Tibial nerve (tissue), 4 donors: ENCODE measurements around the gene CPN1. TPM values are rescaled to one million over a fixed set of nuclear protein-coding genes. Genes with fewer than 3 reads are reported as not detected.

ENCODE experiments used
- DNase-seq, 2 donors: peaks; one replicate each; pipeline ENCODE4 v3.0.0-alpha.2; 2019; ENCODE audit warnings: low spot score in 2 of 2
- H3K27ac ChIP-seq, 4 donors: fragments of 200-600 bp; sonication (generic) in 3 of 4; one replicate each; pipeline ENCODE4 v1.5.1; 2017 to 2019; ENCODE audit warnings: mild to moderate bottlenecking in 1 of 4
- H3K27me3 ChIP-seq, 2 donors: fragments of 200-600 bp; sonication (generic) in 1 of 2; one replicate each; pipeline versions ENCODE4 v1.5.1 to v1.6.0; 2017 to 2019
- H3K36me3 ChIP-seq, 3 donors: fragments of 200-600 bp; sonication (generic); one replicate each; pipeline ENCODE4 v1.5.1; 2018 to 2019
- H3K4me1 ChIP-seq, 4 donors: fragments of 200-600 bp; sonication (generic) in 3 of 4; one replicate each; pipeline ENCODE4 v1.5.1; 2017 to 2019
- H3K4me3 ChIP-seq, 4 donors: fragments of 200-600 bp; sonication (generic) in 3 of 4; one replicate each; pipeline ENCODE4 v1.5.1; 2017 to 2019; ENCODE audit warnings: mild to moderate bottlenecking in 1 of 4, moderate library complexity in 1 of 4
- H3K9me3 ChIP-seq, 4 donors: fragments of 200-600 bp; sonication (generic) in 3 of 4; one replicate each; pipeline ENCODE4 v1.5.1; 2017 to 2019
- EP300 ChIP-seq, 2 donors: sonication (generic); formaldehyde crosslinking; IDR thresholded peaks; one replicate each; pipeline ENCODE4 v1.6.1; 2017; ENCODE audit warnings: antibody characterized with exemption in 2 of 2, mild to moderate bottlenecking in 1 of 2
- POLR2A ChIP-seq, 2 donors: fragments of 450-650 bp; IDR thresholded peaks; one replicate each; pipeline ENCODE4 v1.6.1; 2017; ENCODE audit warnings: antibody characterized with exemption in 2 of 2, mild to moderate bottlenecking in 2 of 2, moderate library complexity in 2 of 2
- WGBS, 2 donors: methylation state at CpG; one replicate each; pipeline ENCODE4 v1.1.5; 2018; 5-methylcytosine and 5-hydroxymethylcytosine counted together
- total RNA-seq, 4 donors: library from RNA; depleted of rRNA; stranded (reverse); fragments of >200 nt; gene quantifications; one replicate each; pipeline ENCODE4 v1.1.0, GENCODE V29; 2016
- TF ChIP-seq, protein P1 (sequence below), 5 experiments: fragments of 200-600 bp in 3 of 5; fragments of 450-650 bp in 2 of 5; sonication (generic) in 3 of 5; IDR thresholded peaks; one replicate each; pipeline ENCODE4 v1.5.1; 2016 to 2019; ENCODE audit warnings: antibody characterized with exemption in 5 of 5, mild to moderate bottlenecking in 3 of 5, moderate library complexity in 2 of 5

The CPN1 gene
- total RNA-seq, 4 donors from 2014 or later = not detected

DNA sequence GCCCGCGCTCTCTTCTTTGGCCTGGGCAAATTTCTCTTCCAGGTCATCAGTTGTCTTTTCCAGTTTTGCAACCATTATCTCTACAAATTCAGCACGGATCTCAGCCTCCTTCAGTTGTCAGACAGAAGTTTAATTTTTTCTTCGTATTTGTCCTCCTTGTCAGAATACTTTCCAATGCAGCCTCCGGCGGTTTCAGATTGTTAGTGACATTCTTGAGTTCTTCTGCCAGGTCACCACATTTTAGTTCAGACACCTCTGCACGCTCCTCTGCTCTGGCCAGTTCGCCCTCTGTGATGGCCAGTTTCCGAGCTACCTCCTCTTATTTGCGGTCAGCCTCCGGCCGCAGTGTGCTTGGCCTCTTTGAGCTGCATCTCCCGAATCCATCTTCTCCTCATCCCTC is 32.8 kb upstream of the CPN1 start:
- 90 to 92% methylated on average over 13 of the region's 13 CpGs for WGBS, 2 donors

DNA sequence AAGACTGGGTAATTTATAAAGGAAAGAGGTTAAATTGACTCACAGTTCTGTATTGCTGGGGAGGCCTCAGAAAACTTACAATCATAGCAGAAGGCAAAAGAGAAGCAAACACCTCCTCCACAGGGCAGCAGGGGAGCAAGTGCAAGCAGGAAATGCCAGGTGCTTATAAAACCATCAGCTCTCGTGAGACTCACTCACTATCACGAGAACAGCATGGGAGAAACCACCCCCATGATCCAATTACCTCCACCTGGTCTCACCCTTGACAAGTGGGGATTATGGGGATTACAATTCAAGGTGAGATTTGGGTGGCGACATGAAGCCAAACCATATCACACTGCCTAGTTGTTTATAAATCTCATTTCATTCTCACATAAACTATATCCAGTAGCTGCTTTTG is 28.0 kb upstream of the CPN1 start:
- Histone ChIP-seq H3K4me1 (no peaks in the 10 kb centered on the region), H3K4me3 (no peak overlapping the region), H3K27ac (no peak overlapping the region), H3K36me3 (no peaks in the 10 kb centered on the region), H3K9me3 (no peaks in the 10 kb centered on the region), H3K27me3 (no peaks in the 10 kb centered on the region)
- 33 to 36% methylated on average over 3 of the region's 3 CpGs for WGBS, 2 donors
- no peak for DNase-seq
- TF ChIP-seq EP300 (IDR thresholded peaks at IDR 0.05) = no peak
- no peak for TF ChIP-seq POLR2A (IDR thresholded peaks at IDR 0.05)
- TF ChIP-seq, protein P1, sequence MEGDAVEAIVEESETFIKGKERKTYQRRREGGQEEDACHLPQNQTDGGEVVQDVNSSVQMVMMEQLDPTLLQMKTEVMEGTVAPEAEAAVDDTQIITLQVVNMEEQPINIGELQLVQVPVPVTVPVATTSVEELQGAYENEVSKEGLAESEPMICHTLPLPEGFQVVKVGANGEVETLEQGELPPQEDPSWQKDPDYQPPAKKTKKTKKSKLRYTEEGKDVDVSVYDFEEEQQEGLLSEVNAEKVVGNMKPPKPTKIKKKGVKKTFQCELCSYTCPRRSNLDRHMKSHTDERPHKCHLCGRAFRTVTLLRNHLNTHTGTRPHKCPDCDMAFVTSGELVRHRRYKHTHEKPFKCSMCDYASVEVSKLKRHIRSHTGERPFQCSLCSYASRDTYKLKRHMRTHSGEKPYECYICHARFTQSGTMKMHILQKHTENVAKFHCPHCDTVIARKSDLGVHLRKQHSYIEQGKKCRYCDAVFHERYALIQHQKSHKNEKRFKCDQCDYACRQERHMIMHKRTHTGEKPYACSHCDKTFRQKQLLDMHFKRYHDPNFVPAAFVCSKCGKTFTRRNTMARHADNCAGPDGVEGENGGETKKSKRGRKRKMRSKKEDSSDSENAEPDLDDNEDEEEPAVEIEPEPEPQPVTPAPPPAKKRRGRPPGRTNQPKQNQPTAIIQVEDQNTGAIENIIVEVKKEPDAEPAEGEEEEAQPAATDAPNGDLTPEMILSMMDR (IDR thresholded peaks at IDR 0.05) = no peak

More for the DNA sequence above, 32.8 kb upstream of the CPN1 start:
- H3K4me3 ChIP-seq = no peak overlapping the region
- H3K4me1 ChIP-seq = peaks cover 0 to 5% (median 0%) of the 10 kb centered on the region in 4 donors
- no peaks in the 10 kb centered on the region for H3K9me3 ChIP-seq
- H3K27me3 ChIP-seq = peaks cover 0 to 19% of the 10 kb centered on the region in 2 donors
- no peak for TF ChIP-seq EP300 (IDR thresholded peaks at IDR 0.05)
- no peak overlapping the region for H3K27ac ChIP-seq
- DNase-seq = no peak
- no peaks in the 10 kb centered on the region for H3K36me3 ChIP-seq

DNA sequence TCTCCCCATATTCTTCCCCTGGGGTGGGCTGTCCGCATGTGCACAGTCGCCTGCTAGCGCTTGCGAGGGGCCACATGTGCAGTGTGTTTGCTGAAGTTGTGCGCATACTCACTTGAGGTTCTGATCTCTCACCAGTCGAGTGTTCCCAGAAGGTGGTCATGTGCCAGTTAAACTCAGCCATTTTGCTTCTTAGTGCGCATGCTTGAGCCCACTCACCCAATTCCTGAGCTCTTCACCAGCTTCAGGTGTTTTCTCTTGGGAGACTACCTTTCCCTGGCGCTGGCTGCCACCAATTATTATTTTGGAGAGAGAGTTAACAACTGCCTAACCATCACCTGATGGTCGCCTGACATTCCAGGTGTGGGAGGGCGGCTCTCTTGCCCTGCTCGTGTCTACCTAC is 25.2 kb upstream of the CPN1 start:
- H3K27me3 ChIP-seq = no peaks in the 10 kb centered on the region
- DNase-seq = no peak
- H3K9me3 ChIP-seq = peaks cover 0 to 3% (median 0%) of the 10 kb centered on the region in 4 donors
- TF ChIP-seq POLR2A (IDR thresholded peaks at IDR 0.05) (no peak), EP300 (IDR thresholded peaks at IDR 0.05) (no peak)
- TF ChIP-seq, protein P1 (IDR thresholded peaks at IDR 0.05) = no peak
- H3K4me1 ChIP-seq = no peaks in the 10 kb centered on the region
- no peaks in the 10 kb centered on the region for H3K36me3 ChIP-seq
- no peak overlapping the region for H3K27ac ChIP-seq
- no peak overlapping the region for H3K4me3 ChIP-seq
- WGBS, 2 donors = 86 to 92% methylated on average over 11 of the region's 11 CpGs

DNA sequence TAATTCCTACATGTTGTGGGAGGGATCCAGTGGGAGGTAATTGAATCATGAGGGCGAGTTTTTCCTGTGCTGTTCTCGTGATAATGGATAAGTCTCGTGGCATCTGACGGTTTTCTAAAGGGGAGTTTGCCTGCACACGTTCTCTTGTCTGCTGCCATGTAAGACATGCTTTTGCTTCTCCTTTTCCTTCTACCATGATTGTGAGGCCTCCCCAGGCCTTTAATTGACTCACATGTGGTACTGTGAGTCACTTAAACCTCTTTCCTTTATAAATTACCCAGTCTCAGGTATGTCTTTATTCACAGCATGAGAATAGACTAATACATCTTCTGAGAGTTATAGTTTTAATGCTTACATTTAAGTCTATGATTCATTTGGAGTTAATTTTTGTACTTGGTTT is 22.6 kb upstream of the CPN1 start:
- no peak for TF ChIP-seq POLR2A (IDR thresholded peaks at IDR 0.05)
- TF ChIP-seq, protein P1 (IDR thresholded peaks at IDR 0.05) = no peak
- no peak for TF ChIP-seq EP300 (IDR thresholded peaks at IDR 0.05)
- 79 to 87% methylated on average over 5 of the region's 5 CpGs for WGBS, 2 donors
- Histone ChIP-seq H3K36me3 (no peaks in the 10 kb centered on the region), H3K27ac (no peak overlapping the region), H3K9me3 (peaks cover 0 to 3% (median 0%) of the 10 kb centered on the region in 4 donors), H3K27me3 (no peaks in the 10 kb centered on the region), H3K4me1 (no peaks in the 10 kb centered on the region), H3K4me3 (no peak overlapping the region)
- DNase-seq = no peak

DNA sequence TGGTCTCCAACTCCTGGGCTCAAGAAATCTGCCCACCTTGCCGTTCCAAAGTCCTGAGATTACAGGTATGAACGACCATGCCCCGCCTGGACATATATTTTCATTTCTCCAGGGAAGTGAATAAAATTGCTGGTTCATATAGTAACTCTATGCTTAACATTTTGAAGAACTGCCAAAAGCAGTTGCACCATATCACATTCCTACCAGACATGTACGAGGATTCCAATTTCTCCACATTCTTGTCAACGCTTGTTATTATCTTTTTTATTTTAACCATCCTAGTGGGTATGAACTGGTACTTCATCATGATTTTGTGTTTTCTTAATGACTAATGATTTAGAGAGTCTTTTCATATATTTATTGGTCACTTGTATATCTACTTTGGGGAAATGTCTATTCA is 21.9 kb upstream of the CPN1 start:
- DNase-seq = no peak
- 81 to 96% methylated on average over 5 of the region's 5 CpGs for WGBS, 2 donors
- no peaks in the 10 kb centered on the region for H3K27me3 ChIP-seq
- no peak overlapping the region for H3K4me3 ChIP-seq
- TF ChIP-seq EP300 (IDR thresholded peaks at IDR 0.05) (no peak), POLR2A (IDR thresholded peaks at IDR 0.05) (no peak)
- TF ChIP-seq, protein P1 (IDR thresholded peaks at IDR 0.05) = no peak
- no peaks in the 10 kb centered on the region for H3K36me3 ChIP-seq
- H3K9me3 ChIP-seq = peaks cover 0 to 3% (median 0%) of the 10 kb centered on the region in 4 donors
- H3K27ac ChIP-seq = no peak overlapping the region
- no peaks in the 10 kb centered on the region for H3K4me1 ChIP-seq
